Measurements from ENCODE around the gene MS4A4E. TPM values are rescaled to one million over a fixed set of nuclear protein-coding genes. Genes with fewer than 3 reads are reported as not detected.

Gene MS4A4E
- total RNA-seq, 6 donors from 2014 or later, result 0.89 to 27.2 (median 3.2) TPM

- Histone ChIP-seq H3K27me3 (no peaks in the 10 kb centered on the region), H3K36me3 (no peaks in the 10 kb centered on the region), H3K9me3 (peaks cover 0 to 11% (median 0%) of the 10 kb centered on the region in 4 donors), H3K4me3 (no peak overlapping the region), H3K27ac (peak overlapping the region; percentile 5 to 46 (median 32)), H3K4me1 (peaks cover 13 to 18% (median 16%) of the 10 kb centered on the region in 4 donors)
- TF ChIP-seq EP300 (IDR thresholded peaks at IDR 0.05) (no peak), CTCF (IDR thresholded peaks at IDR 0.05) (no peak), POLR2AphosphoS5 (IDR thresholded peaks at IDR 0.05) (no peak), POLR2A (IDR thresholded peaks at IDR 0.05) (no peak)
- DNase-seq (no peak), ATAC-seq (ENCODE audit: low FRiP score in 2 of 2) (peak in 1 of 2 donors; percentile 71)
- WGBS, 2 donors, result 40 to 45% methylated on average over 2 of the region's 2 CpGs
Observed at GRCh38 chr11:60252213-60253108, 9.5 kb upstream of the MS4A4E start.

- Histone ChIP-seq H3K27me3 (no peaks in the 10 kb centered on the region), H3K4me1 (peaks cover 13 to 18% (median 16%) of the 10 kb centered on the region in 4 donors), H3K4me3 (no peak overlapping the region), H3K9me3 (peaks cover 0 to 11% (median 0%) of the 10 kb centered on the region in 4 donors), H3K27ac (peak overlapping the region in 2 of 4 donors; percentile 27 to 46), H3K36me3 (no peaks in the 10 kb centered on the region)
- WGBS, 2 donors, result 26 to 41% methylated on average over 6 of the region's 6 CpGs
- TF ChIP-seq POLR2AphosphoS5 (IDR thresholded peaks at IDR 0.05) (no peak), POLR2A (IDR thresholded peaks at IDR 0.05) (no peak), CTCF (IDR thresholded peaks at IDR 0.05) (peak in 4 of 6 experiments; percentile 39 to 47 (median 45)), EP300 (IDR thresholded peaks at IDR 0.05) (no peak)
- ATAC-seq (ENCODE audit: low FRiP score in 2 of 2) (peak in 1 of 2 donors; percentile 74), DNase-seq (no peak)
Observed at GRCh38 chr11:60251485-60252212, 8.7 kb upstream of the MS4A4E start.

GRCh38 chr11:60241786-60242185, 1.2 kb downstream of the MS4A4E start:
- H3K27me3 ChIP-seq, result no peaks in the 10 kb centered on the region
- H3K27ac ChIP-seq, result no peak overlapping the region
- H3K36me3 ChIP-seq, result no peaks in the 10 kb centered on the region
- ATAC-seq (ENCODE audit: low FRiP score in 2 of 2) (peak in 1 of 2 donors; percentile 44), DNase-seq (no peak)
- H3K4me3 ChIP-seq, result peak overlapping the region in 1 of 4 donors; percentile 1
- WGBS, 2 donors, result 74 to 87% methylated on average over 3 of the region's 3 CpGs
- TF ChIP-seq CTCF (IDR thresholded peaks at IDR 0.05) (no peak), POLR2A (IDR thresholded peaks at IDR 0.05) (no peak), POLR2AphosphoS5 (IDR thresholded peaks at IDR 0.05) (no peak), EP300 (IDR thresholded peaks at IDR 0.05) (no peak)
- no peaks in the 10 kb centered on the region for H3K9me3 ChIP-seq
- H3K4me1 ChIP-seq, result no peaks in the 10 kb centered on the region

GRCh38 chr11:60240662-60241061, 2.3 kb downstream of the MS4A4E start:
- H3K27ac ChIP-seq, result no peak overlapping the region
- 80 to 81% methylated on average over 5 of the region's 5 CpGs for WGBS, 2 donors
- DNase-seq, result no peak

More at GRCh38 chr11:60240662-60241061, 2.3 kb downstream of the MS4A4E start:
- TF ChIP-seq CTCF (IDR thresholded peaks at IDR 0.05) (no peak), POLR2AphosphoS5 (IDR thresholded peaks at IDR 0.05) (no peak), POLR2A (IDR thresholded peaks at IDR 0.05) (no peak), EP300 (IDR thresholded peaks at IDR 0.05) (no peak)
- Histone ChIP-seq H3K36me3 (no peaks in the 10 kb centered on the region), H3K9me3 (no peaks in the 10 kb centered on the region), H3K4me1 (no peaks in the 10 kb centered on the region), H3K27me3 (no peaks in the 10 kb centered on the region), H3K4me3 (no peak overlapping the region)
- ATAC-seq (ENCODE audit: low FRiP score in 2 of 2), result no peak

Measured in upper lobe of left lung (tissue), 6 donors.